SK-N-SH (cell line): Measurements from ENCODE around the gene PSG1.

Source experiments
- CTCF ChIP-seq: fragments of 200-600 bp; sonication (generic); IDR thresholded peaks from 2 replicates; pipeline ENCODE4 v1.6.1; 2017; ENCODE audit warnings: antibody characterized with exemption, mild to moderate bottlenecking, moderate library complexity
- FOXJ3 ChIP-seq: sonication (generic); formaldehyde crosslinking; IDR thresholded peaks from 2 replicates; pipeline ENCODE4 v1.5.1; 2020; ENCODE audit warnings: mild to moderate bottlenecking, missing genetic modification reagents
- NFIC ChIP-seq: IDR thresholded peaks from 2 replicates; pipeline ENCODE4 v1.4.0; 2012; ENCODE audit warnings: borderline replicate concordance
- POLR2AphosphoS5 ChIP-seq: IDR thresholded peaks from 2 replicates; pipeline ENCODE4 v1.6.1; 2012; ENCODE audit warnings: low read depth, low read length
- RAD21 ChIP-seq: IDR thresholded peaks from 2 replicates; pipeline ENCODE4 v1.6.1; 2012; ENCODE audit warnings: mild to moderate bottlenecking, low read length
- RCOR1 ChIP-seq: fragments of 150-350 bp; IDR thresholded peaks from 2 replicates; pipeline ENCODE4 v1.6.1; 2017; ENCODE audit warnings: antibody characterized with exemption, low read length
- RFX5 ChIP-seq: IDR thresholded peaks from 2 replicates; pipeline ENCODE4 v1.6.1; 2012; ENCODE audit warnings: mild to moderate bottlenecking, improper control_type of control experiment, low read length
- SMC3 ChIP-seq: IDR thresholded peaks from 2 replicates; pipeline ENCODE4 v1.6.1; 2012; ENCODE audit warnings: low read depth, low read length, improper control_type of control experiment
- TAF1 ChIP-seq: IDR thresholded peaks from 2 replicates; pipeline ENCODE4 v1.6.1; 2012; ENCODE audit warnings: low read depth, mild to moderate bottlenecking, low read length, moderate library complexity, borderline replicate concordance
- TF ChIP-seq, protein P1 (sequence below): IDR thresholded peaks from 2 replicates; pipeline ENCODE4 v1.6.1; 2012; ENCODE audit warnings: mild to moderate bottlenecking, low read depth, low read length, moderate library complexity

- TF ChIP-seq RCOR1 (no peak), CTCF (no peak), NFIC (no peak), TAF1 (no peak), SMC3 (no peak), RAD21 (no peak), POLR2AphosphoS5 (no peak), FOXJ3 (no peak), RFX5 (no peak)
- TF ChIP-seq, protein P1, sequence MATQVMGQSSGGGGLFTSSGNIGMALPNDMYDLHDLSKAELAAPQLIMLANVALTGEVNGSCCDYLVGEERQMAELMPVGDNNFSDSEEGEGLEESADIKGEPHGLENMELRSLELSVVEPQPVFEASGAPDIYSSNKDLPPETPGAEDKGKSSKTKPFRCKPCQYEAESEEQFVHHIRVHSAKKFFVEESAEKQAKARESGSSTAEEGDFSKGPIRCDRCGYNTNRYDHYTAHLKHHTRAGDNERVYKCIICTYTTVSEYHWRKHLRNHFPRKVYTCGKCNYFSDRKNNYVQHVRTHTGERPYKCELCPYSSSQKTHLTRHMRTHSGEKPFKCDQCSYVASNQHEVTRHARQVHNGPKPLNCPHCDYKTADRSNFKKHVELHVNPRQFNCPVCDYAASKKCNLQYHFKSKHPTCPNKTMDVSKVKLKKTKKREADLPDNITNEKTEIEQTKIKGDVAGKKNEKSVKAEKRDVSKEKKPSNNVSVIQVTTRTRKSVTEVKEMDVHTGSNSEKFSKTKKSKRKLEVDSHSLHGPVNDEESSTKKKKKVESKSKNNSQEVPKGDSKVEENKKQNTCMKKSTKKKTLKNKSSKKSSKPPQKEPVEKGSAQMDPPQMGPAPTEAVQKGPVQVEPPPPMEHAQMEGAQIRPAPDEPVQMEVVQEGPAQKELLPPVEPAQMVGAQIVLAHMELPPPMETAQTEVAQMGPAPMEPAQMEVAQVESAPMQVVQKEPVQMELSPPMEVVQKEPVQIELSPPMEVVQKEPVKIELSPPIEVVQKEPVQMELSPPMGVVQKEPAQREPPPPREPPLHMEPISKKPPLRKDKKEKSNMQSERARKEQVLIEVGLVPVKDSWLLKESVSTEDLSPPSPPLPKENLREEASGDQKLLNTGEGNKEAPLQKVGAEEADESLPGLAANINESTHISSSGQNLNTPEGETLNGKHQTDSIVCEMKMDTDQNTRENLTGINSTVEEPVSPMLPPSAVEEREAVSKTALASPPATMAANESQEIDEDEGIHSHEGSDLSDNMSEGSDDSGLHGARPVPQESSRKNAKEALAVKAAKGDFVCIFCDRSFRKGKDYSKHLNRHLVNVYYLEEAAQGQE = no peak
Observed at GRCh38 chr19:42879613-42880012, at the start of gene PSG1.
